Raji (cell line): ENCODE measurements around the gene NFE2L3.

Experiments used
- POLR2A ChIP-seq: IDR thresholded peaks from 2 replicates; pipeline ENCODE4 v1.6.1; 2011; ENCODE audit warnings: low read depth, low read length, control low read depth; ENCODE audit not compliant: insufficient read depth

Gene NFE2L3

DNA sequence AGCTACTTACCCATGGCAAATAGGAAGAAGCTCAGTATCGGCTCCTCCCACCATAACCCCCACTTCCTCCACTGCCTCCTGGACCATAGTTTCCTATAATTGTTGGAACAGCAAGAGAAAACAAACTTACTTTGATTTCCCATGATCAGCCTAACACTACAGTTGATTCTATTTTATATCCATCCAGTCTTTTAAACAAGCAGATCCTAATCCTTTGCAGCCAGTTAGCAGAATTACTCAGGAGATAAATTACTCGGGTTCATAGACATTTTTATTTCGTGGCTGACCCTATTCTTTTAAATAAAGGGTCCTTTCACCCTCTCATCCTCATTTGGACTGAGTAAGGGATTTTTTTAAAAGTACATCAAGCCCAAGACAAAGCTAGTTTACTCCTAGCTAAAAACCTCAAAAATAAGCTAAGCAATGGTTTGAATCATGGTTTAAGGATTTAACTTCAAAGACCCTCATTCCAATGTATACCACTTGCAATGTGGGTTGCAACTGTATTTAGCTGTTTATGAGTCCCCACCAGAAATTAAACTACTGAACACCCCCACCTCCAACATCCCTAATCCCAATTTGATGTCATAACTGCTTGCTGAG lies 40.6 kb downstream of the NFE2L3 start:
- no peak for TF ChIP-seq POLR2A

DNA sequence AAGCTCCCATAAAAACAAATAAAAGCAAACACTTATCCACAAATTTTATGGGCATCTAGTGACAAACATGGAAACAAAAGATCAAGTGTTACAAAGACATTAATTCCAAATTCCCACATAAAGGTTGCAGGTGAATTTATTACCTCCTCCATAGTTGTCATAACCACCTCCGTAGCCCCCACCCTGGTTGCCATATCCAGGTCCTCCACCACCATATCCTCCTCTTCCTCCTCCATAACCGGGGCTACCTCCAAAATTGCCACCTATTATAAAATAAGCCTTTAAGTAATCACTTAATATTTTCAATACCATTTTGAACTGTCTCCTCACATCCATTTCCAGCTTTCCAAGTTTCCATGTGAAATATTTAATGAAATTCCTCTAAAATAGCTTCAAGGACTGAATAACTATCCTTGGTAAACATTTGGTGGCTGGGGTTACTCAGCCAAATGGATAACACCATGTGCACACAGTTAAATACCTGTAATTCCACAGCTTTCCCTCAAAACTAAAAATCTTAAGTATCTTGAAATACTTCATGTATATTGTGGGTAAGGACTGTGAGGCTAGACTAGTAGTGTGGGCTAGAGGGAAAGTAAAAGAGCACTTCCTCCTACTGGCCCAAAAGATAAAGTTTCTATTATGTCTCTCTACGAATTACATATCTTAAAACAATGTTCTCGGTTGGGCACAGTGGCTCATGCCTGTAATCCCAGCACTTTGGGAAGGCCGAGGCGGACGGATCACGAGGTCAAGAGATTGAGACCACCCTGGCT lies 41.6 kb downstream of the NFE2L3 start:
- TF ChIP-seq POLR2A: no peak

DNA sequence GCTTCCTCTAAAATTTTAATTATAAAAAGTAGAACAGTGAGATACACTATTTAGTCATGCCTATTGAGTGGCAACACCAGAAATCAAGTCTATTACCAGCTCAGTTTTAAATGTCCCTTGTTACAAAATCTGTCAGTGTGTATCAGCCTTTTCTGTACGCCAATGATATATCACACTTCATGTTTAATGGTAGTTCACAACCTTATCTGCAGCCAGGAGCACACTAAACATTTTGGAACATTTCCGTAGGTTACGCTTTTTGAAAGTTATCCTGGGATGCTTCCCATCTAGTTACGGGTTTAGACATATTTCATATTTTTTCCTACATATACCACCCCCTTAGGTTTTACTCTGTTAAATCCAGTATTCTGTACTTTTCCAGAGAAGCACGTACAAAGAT lies 43.2 kb downstream of the NFE2L3 start:
- TF ChIP-seq POLR2A: no peak

DNA sequence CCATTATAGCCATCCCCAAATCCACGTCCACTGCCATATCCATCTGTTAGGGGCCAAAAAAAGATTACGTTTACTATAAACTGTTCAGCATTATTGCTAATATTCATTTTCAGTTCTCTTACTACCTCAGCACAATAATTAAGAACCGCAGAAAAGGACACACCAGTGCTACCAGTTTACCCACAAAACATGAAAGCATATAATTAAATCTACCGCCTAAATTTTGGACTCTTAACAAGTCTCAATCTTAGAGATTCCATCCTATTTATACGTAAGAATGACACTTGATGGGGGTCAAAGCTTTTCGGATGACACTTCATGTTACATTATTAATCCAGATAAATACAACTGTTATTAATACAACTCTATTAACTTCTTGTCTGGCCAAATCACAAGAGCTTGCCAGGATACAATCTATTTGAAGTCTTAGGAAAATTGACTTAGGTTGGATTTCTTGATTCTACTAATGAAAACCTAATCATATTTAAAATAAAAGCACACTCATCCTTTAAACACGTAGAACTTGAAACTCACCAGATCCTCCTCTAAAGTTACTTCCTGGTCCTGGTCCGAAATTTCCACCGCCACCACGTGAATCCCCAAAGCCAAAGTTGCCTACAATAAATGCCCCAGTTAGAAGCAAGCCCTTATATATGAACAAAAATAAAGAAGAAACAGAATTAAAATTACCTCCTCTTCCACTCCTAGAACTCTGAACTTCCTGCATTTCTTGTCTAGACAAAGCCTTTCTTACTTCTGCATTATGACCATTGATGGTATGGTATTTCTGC lies 44.1 kb downstream of the NFE2L3 start:
- no peak for TF ChIP-seq POLR2A

DNA sequence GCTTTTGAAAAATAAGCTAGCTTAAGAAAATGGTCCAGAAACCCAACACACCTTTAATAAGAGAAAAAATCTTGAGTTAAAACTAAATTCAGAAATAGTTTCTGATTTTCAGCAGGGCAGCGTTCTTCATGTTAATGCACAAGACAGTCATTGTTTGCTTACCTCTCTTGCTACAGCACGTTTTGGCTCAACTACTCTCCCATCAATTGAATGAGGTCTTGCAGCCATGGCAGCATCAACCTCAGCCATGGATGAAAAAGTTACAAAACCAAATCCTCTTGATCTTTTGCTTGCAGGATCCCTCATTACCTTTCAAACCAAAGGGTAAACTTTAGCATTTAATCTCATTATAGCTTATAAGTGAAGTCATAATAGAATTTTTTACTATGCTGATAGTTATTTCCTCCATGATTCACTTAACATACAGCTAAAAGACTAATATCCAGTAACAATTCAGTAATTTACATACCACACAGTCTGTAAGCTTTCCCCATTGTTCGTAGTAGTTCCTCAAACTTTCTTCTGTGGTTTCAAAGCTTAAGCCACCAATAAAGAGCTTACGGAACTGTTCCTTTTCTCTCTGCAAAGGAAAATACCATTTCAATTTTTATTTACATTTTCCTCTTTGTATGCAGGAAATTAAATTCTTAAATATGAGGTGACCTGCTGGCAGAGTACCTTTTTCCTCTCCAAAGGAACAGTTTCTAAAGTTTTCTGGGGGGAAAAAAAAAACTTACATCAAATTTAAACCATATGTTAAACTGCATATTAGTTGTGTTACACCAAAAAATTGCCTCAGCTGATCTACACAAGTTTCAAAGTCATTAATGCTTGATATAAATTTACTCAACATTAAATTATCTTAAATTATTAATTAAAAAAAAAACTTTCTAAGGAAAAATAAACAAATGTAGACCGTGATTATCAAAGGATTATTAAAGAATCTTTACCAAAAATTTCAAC lies 45.4 kb downstream of the NFE2L3 start:
- no peak for TF ChIP-seq POLR2A

DNA sequence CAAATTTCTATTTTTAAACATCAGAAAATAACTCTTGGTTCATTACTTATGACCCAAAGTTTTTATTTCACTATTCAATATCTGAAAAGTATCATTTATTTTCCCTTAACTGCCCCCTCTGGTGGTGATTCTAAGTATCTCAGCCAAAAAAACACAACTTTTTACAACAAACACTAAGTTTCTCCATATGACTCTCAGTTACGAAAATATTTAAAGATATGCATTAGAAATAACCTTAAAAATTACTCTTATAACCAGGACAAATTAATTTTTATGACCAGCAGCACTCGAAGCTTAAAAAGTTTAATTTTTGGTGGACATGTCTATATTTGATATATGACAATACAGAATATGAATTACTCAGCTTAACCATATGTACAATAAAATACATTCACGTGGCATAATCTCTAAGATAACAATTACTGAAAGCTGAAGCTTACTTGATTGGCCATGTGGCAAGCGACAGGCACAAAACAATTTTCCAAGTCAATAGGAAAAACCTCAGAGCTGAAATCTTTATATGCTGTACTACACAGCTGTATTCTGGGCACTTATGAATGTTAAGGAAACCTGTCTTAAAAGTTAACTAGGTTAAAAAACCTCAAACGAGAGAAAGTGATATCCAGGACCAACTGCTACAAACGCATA lies 46.3 kb downstream of the NFE2L3 start:
- TF ChIP-seq POLR2A: no peak

DNA sequence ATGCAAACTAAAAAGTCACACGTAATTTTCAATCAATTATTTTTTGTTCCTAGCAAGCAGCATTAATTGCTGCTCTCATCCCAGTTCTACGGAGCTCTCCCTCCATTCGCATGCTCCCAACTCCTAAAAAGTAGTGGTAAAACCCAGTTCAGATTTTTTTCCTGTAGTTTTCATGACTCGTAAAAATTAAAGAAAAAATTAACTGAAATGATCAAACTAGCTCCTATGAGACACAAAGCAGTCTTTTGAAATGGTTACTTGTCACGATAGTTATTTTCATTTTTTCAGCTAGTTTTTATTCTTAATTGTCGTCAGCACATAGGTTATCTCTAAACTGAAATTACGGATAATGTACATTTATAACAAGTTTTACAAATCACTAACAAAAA lies 46.8 kb downstream of the NFE2L3 start:
- TF ChIP-seq POLR2A: no peak

DNA sequence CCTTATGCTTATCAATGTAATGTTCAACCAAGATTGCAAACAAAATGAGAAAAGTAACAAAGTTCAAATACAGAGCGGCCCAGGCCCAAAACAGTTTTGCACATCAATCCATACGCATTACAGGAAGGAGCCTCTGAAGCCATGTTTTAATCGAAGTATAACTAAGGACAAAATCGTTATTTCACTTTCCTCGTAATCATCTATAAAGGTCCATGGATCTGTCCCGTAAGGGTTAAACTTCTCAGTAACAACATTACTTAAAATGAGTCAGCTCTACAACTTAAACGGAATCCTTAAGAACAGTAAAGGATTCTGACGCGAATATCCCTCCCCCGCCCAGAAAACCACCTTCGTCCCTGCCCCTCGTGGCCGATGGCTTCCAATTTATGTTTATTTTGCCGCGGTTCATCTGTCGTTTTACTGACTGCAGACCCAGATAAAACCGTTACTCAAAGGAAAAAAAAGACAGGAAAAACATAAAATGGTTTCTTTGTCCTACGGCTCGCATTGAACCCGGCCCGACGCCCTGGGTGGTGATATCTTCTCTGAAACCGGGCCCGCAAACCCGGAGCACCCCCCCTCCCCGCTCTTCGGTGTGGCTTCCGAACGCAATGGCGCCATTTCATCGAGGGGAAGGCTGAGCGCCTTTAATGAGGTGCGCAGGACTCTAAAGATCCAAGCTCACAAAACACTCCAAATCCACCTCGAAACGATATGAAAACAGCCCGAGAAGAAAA lies 47.5 kb downstream of the NFE2L3 start:
- TF ChIP-seq POLR2A: no peak

DNA sequence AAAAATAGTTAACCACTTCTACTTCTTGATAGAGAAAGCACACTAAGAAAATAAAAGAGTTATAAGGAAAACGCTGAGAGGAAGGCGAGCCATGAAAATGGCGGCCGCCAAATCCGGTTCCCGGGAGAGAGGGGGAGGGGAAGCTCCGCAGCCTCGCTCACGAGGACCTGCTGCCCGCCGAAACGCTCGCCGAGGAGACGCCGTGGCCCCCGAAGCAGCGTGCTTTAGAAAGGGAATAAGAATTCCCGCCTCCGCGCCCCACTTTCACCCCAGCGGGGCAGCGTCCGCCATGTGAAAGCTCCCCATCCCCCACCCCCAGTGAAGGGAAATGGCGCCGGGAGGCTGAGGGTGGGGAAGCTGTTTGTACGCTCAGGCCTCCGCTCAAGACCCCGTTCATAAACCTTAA lies 48.0 kb downstream of the NFE2L3 start:
- TF ChIP-seq POLR2A: no peak

DNA sequence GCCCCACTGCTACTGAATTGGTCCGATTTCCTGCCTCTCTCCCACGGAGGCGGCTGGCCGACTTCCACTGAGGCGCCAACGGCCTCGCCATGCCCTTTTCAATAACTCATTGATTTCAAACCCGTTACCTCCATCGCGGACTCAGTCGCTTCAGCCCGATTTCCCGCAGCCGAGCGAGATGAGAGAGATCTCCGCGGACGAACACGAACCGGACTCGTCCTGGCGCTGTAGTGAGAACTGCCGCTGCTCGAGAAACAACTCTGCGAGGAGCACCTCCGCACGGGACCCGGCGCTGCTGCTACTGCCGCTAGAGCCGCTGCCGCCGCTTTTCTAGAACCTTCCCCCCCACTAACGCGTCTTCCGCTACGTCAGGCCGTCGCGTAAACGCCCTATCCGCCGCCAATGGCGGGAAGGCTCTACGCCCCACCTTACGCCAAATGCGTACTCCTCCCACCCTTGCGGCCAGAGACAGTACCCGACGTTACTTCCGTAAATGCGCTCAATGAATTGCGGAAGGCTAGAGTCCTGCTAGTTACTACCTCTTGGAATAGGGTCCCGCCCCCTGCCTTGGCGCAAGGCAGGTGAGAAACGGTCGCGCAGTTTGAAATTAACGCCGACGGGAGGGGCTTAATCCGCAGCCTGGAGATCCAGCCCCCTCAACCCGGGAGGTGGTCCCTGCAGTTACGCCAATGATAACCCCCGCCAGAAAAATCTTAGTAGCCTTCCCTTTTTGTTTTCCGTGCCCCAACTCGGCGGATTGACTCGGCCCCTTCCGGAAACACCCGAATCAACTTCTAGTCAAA lies 48.6 kb downstream of the NFE2L3 start, which contains the start of gene HNRNPA2B1:
Gene HNRNPA2B1 (minus strand): TSS at position 303 of the 803 bp plus-strand sequence. CDS start 169 bp downstream, at position 134.
- TF ChIP-seq POLR2A: peak; percentile 99

DNA sequence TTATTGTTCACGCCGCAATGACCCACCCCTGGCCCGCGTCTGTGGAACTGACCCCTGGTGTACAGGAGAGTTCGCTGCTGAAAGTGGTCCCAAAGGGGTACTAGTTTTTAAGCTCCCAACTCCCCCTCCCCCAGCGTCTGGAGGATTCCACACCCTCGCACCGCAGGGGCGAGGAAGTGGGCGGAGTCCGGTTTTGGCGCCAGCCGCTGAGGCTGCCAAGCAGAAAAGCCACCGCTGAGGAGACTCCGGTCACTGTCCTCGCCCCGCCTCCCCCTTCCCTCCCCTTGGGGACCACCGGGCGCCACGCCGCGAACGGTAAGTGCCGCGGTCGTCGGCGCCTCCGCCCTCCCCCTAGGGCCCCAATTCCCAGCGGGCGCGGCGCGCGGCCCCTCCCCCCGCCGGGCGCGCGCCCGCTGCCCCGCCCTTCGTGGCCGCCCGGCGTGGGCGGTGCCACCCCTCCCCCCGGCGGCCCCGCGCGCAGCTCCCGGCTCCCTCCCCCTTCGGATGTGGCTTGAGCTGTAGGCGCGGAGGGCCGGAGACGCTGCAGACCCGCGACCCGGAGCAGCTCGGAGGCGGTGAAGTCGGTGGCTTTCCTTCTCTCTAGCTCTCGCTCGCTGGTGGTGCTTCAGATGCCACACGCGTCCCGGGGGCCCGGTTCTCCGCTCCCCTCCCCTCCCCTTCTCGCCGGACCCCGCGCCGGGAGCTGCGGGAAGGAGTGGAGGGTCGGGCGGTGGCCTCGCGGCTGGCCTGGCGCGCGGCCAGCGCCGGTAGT lies 49.4 kb downstream of the NFE2L3 start, which contains the start of gene CBX3:
Gene CBX3 (plus strand): TSS at position 499 of the 772 bp plus-strand sequence. CDS start 1,254 bp downstream, outside the sequence.
- TF ChIP-seq POLR2A: peak; percentile 69
